GM12878 (cell line): ENCODE data around the gene GBP4.

Experiments
- CBX3 ChIP-seq: fragments of 200-600 bp; sonication (generic); IDR thresholded peaks from 2 replicates; pipeline ENCODE4 v1.6.1; 2016; ENCODE audit warnings: low read depth, borderline replicate concordance
- CHD2 ChIP-seq: IDR thresholded peaks from 2 replicates; pipeline ENCODE4 v1.6.1; 2011; ENCODE audit warnings: low read depth, low read length, improper control_type of control experiment, borderline replicate concordance
- CTCF ChIP-seq, 3 experiments: IDR thresholded peaks in 2 of 3; conservative IDR thresholded peaks in 1 of 3; 2 replicates each; pipeline ENCODE4 v1.5.1; 2011; ENCODE audit warnings: low read depth in 3 of 3, low read length in 3 of 3, mild to moderate bottlenecking in 3 of 3, control low read depth in 2 of 3, moderate library complexity in 2 of 3, inconsistent platforms in 1 of 3, mixed read lengths in 1 of 3; ENCODE audit not compliant: control insufficient read depth in 2 of 3, insufficient read depth in 1 of 3; ENCODE audit errors: extremely low read depth in 1 of 3
- EZH2 ChIP-seq: IDR thresholded peaks from 2 replicates; pipeline ENCODE4 v1.6.1; 2012; ENCODE audit warnings: low read depth, mild to moderate bottlenecking, control low read depth, inconsistent platforms, low read length, borderline replicate concordance; ENCODE audit not compliant: control insufficient read depth
- HDAC6 ChIP-seq: fragments of 200-600 bp; sonication (generic); IDR thresholded peaks from one replicate; pipeline ENCODE4 v1.8.0; 2017; ENCODE audit warnings: antibody characterized with exemption; ENCODE audit not compliant: unreplicated experiment
- IRF3 ChIP-seq: fragments of 450-650 bp; IDR thresholded peaks from 2 replicates; pipeline ENCODE4 v1.6.1; 2014; ENCODE audit warnings: mild to moderate bottlenecking
- POLR2AphosphoS5 ChIP-seq: IDR thresholded peaks from 2 replicates; pipeline ENCODE4 v1.6.1; 2011; ENCODE audit warnings: mild to moderate bottlenecking, low read length, inconsistent platforms
- RB1 ChIP-seq: fragments of 450-650 bp; formaldehyde crosslinking; IDR thresholded peaks from 2 replicates; pipeline ENCODE4 v1.6.1; 2017; ENCODE audit warnings: mild to moderate bottlenecking, borderline replicate concordance
- SPI1 ChIP-seq: IDR thresholded peaks from 2 replicates; pipeline ENCODE4 v1.6.1; 2011; ENCODE audit warnings: low read depth, mild to moderate bottlenecking, low read length, moderate library complexity, borderline replicate concordance; ENCODE audit not compliant: insufficient read depth
- ZNF687 ChIP-seq: fragments of 450-650 bp; IDR thresholded peaks from 2 replicates; pipeline ENCODE4 v1.6.1; 2017; ENCODE audit warnings: mild to moderate bottlenecking, moderate library complexity

- TF ChIP-seq EZH2 (no peak), CHD2 (no peak), HDAC6 (no peak), CBX3 (no peak), SPI1 (no peak), CTCF (IDR thresholded peaks at IDR 0.05 in 2 of 3, conservative IDR thresholded peaks at IDR 0.05 in 1 of 3; ENCODE audit: control insufficient read depth in 2 of 3, extremely low read depth in 1 of 3, insufficient read depth in 1 of 3, low read depth in 3 of 3, low read length in 3 of 3) (no peak), RB1 (no peak), IRF3 (no peak), ZNF687 (no peak), POLR2AphosphoS5 (no peak)
Measured at GRCh38 chr1:89174491-89174890, 24.3 kb downstream of the GBP4 start.
